Breast epithelium (tissue), 4 donors: Measurements from ENCODE around the gene DUS1L. TPM values are rescaled to one million over a fixed set of nuclear protein-coding genes. Genes with fewer than 3 reads are reported as not detected.

Source experiments
- DNase-seq, 2 donors: peaks; one replicate each; pipeline ENCODE4 v3.0.0-alpha.2; 2019; ENCODE audit warnings: low spot score in 2 of 2
- H3K27ac ChIP-seq, 2 donors: fragments of 200-600 bp; sonication (generic) in 1 of 2; one replicate each; pipeline ENCODE4 v1.5.1; 2016 to 2019; ENCODE audit warnings: mild to moderate bottlenecking in 1 of 2
- H3K27me3 ChIP-seq, 2 donors: fragments of 200-600 bp; sonication (generic) in 1 of 2; one replicate each; pipeline versions ENCODE4 v1.5.1 to v1.6.0; 2017 to 2019; ENCODE audit warnings: control low read depth in 1 of 2, mild to moderate bottlenecking in 1 of 2
- H3K36me3 ChIP-seq: fragments of 200-600 bp; one replicate; pipeline ENCODE4 v1.5.1; 2019
- H3K4me1 ChIP-seq, 2 donors: fragments of 200-600 bp; sonication (generic); one replicate each; pipeline ENCODE4 v1.5.1; 2016 to 2019; ENCODE audit warnings: control low read depth in 1 of 2
- H3K4me3 ChIP-seq, 3 donors: fragments of 200-600 bp; sonication (generic); 1 replicate in 2 of 3; 2 replicates in 1 of 3; pipeline ENCODE4 v1.5.1; 2016 to 2019; ENCODE audit warnings: mild to moderate bottlenecking in 3 of 3, moderate library complexity in 2 of 3
- H3K9me3 ChIP-seq, 2 donors: fragments of 200-600 bp; sonication (generic) in 1 of 2; one replicate each; pipeline ENCODE4 v1.5.1; 2016 to 2019; ENCODE audit warnings: control low read depth in 1 of 2
- POLR2A ChIP-seq: fragments of 450-650 bp; IDR thresholded peaks from one replicate; pipeline ENCODE4 v1.6.1; 2016; ENCODE audit warnings: antibody characterized with exemption, mild to moderate bottlenecking, moderate library complexity
- POLR2AphosphoS5 ChIP-seq, 3 donors: sonication (generic); formaldehyde crosslinking; IDR thresholded peaks; one replicate each; pipeline ENCODE4 v1.6.1; 2017; ENCODE audit warnings: antibody characterized with exemption in 3 of 3
- intact Hi-C: fragments of 100-400 bp; cut with DNase I; formaldehyde crosslinking; loops from one replicate; pipeline ENCODE4 v1.15.1; 2023; ENCODE audit warnings: low total_unique reads
- total RNA-seq, 3 donors: library from RNA; depleted of rRNA; stranded (reverse); fragments of >200 nt; gene quantifications; one replicate each; pipeline ENCODE4 v1.1.0, GENCODE V29; 2016
- TF ChIP-seq, protein P1 (sequence below), 3 donors: fragments of 450-650 bp; IDR thresholded peaks; one replicate each; pipeline ENCODE4 v1.5.1; 2016 to 2017; ENCODE audit warnings: antibody characterized with exemption in 3 of 3, mild to moderate bottlenecking in 3 of 3, moderate library complexity in 3 of 3

DUS1L gene
- total RNA-seq, 3 donors from 2014 or later, result 55.0 to 96.4 (median 82.0) TPM

DNA sequence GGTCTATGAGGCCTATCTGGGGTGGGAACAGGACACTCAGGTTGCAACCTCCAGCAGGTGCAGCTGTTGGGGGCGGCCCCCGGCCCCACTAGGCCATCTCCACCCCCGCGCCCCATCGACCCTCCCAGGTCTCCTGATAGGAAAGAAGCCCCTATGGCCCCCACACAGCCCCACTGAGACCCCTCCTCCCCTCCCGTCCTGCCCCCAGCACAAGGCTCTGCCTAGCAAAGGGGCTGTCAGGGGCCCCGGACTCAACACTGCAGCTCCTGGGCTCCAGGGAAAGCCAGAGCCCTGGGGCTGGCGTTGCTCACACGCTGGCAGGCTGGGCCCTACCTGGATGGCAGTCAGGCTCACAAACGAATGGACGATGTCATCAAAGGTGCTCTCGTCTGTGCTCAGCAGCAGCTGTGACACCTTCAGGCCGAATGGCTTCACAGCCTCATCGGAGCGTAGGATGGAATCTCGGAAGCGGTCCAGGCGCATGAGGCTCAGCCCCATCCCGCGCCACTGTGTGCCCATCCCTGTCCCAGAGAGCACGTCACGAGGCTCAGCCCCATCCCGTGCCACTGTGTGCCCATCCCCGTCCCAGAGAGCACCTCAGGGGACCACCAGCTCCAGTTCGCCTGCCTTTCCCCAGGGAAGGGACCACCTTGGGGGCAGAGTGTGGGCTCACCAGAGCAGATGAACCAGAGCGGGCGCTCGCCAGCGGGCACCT, 25.1 kb upstream of the DUS1L start:
- peaks cover 38% of the 10 kb centered on the region for H3K36me3 ChIP-seq
- no peak for DNase-seq
- H3K4me3 ChIP-seq, result no peak overlapping the region
- no peaks in the 10 kb centered on the region for H3K9me3 ChIP-seq
- no peak overlapping the region for H3K27ac ChIP-seq
- TF ChIP-seq POLR2AphosphoS5 (IDR thresholded peaks at IDR 0.05) (peak in 1 of 3 donors; percentile 2), POLR2A (no peak)
- TF ChIP-seq, protein P1, sequence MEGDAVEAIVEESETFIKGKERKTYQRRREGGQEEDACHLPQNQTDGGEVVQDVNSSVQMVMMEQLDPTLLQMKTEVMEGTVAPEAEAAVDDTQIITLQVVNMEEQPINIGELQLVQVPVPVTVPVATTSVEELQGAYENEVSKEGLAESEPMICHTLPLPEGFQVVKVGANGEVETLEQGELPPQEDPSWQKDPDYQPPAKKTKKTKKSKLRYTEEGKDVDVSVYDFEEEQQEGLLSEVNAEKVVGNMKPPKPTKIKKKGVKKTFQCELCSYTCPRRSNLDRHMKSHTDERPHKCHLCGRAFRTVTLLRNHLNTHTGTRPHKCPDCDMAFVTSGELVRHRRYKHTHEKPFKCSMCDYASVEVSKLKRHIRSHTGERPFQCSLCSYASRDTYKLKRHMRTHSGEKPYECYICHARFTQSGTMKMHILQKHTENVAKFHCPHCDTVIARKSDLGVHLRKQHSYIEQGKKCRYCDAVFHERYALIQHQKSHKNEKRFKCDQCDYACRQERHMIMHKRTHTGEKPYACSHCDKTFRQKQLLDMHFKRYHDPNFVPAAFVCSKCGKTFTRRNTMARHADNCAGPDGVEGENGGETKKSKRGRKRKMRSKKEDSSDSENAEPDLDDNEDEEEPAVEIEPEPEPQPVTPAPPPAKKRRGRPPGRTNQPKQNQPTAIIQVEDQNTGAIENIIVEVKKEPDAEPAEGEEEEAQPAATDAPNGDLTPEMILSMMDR (IDR thresholded peaks at IDR 0.05), result no peak
- intact Hi-C loops, result no loop called here
- H3K4me1 ChIP-seq, result no peaks in the 10 kb centered on the region
- H3K27me3 ChIP-seq, result no peaks in the 10 kb centered on the region

DNA sequence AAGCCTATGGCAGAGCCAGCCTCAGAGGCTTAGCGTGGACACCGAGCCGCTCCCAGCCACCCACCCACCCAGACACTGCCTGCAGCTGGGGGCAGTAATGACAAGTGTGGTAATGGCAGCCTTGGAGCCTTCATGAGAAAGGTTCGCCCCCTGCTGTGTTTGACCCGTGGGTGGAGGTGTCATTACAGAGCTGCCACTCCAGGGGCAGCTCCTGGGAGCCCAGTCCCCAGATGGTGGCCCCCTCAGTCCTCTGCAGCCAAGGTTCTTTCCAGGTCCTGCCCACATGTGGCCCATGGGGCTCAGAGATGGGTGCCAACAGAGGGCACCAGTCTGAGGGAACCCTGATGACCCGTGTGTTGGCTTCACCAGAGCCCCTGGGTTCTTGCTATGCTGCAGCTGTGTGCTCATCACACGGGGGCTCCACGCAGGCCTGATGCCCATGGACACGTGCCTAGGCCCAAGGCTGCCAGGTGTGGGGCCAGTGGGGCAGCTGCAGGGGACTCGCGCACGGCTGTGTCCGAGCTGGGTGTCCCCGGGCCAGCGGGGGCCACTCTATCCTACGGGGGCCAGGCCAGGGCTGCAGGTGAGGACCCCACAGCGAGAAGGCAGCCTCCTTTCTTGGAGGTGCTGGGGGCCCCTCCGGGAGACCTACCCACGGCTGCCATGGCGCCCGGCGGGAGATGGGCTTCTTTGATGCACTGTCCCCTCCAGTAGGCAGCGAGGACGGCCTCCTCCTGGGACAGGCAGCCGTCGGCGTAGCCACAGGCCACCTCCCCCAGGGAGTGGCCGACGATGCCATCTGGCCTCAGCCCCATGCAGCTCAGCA, 24.3 kb upstream of the DUS1L start:
- TF ChIP-seq, protein P1 (IDR thresholded peaks at IDR 0.05), result no peak
- TF ChIP-seq POLR2AphosphoS5 (IDR thresholded peaks at IDR 0.05) (no peak), POLR2A (no peak)
- Histone ChIP-seq H3K36me3 (peaks cover 43% of the 10 kb centered on the region), H3K27me3 (no peaks in the 10 kb centered on the region), H3K9me3 (no peaks in the 10 kb centered on the region), H3K27ac (no peak overlapping the region), H3K4me3 (no peak overlapping the region), H3K4me1 (no peaks in the 10 kb centered on the region)
- no peak for DNase-seq
- intact Hi-C loops, result loop anchor here (10.0 kb wide), 1 partner anchor 55 kb away; the partner anchor contains the start of genes DCXR and RAC3

DNA sequence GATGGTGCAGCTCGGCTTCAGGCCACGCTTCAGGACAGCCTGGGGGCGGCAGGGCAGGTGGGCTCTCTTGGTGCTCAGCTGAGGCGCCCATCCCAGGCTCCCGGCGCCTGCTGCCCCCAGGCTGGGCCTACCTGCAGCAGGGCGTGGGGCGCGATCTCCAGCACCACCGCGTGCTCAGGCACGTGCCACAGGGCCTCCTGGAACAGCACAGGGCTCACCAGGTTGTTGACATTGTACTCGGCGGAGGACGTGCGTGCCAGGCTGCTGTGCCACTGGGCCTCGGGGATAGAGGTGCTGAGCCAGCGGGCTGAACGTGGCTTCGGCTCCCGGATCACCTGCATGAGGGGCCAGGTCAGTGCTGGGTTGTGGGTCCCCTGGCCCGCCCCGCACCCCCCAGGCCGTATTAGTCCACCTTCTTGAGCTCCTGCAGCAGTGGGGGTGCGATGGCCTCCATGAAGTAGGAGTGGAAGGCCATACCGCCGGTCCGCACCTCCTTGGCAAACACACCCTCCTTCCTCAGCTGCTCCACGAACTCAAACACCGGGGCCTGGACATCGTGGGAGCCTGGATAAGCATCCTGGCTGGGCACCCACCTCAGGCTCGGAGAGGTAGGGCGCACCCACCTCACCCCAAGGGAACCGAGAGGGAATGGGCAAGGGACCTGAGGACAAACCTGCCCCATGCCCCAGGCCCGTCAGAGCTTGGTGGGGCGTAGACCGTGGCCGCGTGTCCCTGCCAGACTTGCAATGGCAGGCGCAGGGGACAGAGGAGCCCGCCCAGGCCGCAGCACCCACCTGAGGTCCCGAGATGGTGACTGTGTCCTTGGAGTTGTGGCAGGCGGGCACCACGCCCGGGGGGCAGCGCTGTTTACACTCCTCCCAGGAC, 23.5 kb upstream of the DUS1L start:
- intact Hi-C loops, result loop anchor here (10.0 kb wide), 1 partner anchor 54 kb away; the partner anchor contains the start of genes DCXR and RAC3
- TF ChIP-seq, protein P1 (IDR thresholded peaks at IDR 0.05), result no peak
- TF ChIP-seq POLR2AphosphoS5 (IDR thresholded peaks at IDR 0.05) (no peak), POLR2A (no peak)
- H3K9me3 ChIP-seq, result no peaks in the 10 kb centered on the region
- no peaks in the 10 kb centered on the region for H3K27me3 ChIP-seq
- H3K27ac ChIP-seq, result no peak overlapping the region
- H3K36me3 ChIP-seq, result peaks cover 51% of the 10 kb centered on the region
- H3K4me1 ChIP-seq, result no peaks in the 10 kb centered on the region
- DNase-seq, result no peak
- H3K4me3 ChIP-seq, result no peak overlapping the region

DNA sequence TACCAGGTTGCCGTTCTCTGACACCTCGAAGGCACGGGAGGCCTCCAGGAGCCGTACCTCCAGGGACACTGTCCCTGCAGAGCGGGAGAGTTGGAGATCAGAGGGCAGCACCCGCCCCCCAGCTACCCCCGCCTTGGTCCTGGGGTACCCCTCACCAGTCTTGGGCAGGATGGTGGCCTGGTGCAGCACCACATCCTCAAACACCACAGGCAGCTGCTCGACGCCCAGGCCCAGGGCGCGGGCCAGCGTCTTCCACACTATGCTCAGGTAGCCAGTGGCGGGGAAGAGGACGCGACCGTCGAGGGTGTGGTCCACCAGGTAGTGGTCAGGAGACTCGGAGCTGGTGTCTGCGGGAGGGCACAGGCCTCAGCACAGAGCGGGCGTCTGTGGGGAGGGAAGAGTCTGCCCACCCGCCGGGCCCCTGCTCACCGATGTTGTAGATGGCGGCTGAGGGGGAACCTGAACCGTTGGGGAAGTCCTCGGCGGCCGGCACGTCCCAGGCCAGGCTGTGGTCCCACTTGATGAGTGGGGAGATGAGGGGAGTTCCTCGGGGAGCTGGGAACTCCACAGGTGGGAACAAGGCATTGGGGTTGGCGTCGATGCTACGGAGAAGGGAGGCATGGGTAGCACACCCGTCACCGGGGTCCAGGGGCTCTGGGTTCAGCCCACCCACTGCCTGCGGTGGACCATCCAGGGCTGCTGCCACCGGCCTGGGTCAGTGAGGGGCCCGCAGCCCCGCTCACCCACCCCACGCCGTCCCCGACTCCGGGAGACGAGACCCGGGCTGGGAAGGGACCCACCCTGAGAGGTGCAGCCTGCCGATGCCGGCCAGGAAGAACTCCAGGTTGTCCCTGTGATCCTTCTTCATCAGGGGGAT, 22.6 kb upstream of the DUS1L start:
- H3K27me3 ChIP-seq, result no peaks in the 10 kb centered on the region
- H3K9me3 ChIP-seq, result no peaks in the 10 kb centered on the region
- TF ChIP-seq, protein P1 (IDR thresholded peaks at IDR 0.05), result no peak
- peak in 1 of 3 donors; percentile 2 for TF ChIP-seq POLR2AphosphoS5 (IDR thresholded peaks at IDR 0.05)
- TF ChIP-seq POLR2A, result no peak
- no peak overlapping the region for H3K27ac ChIP-seq
- H3K36me3 ChIP-seq, result peaks cover 51% of the 10 kb centered on the region
- DNase-seq, result no peak
- H3K4me1 ChIP-seq, result no peaks in the 10 kb centered on the region
- intact Hi-C loops, result loop anchor here (10.0 kb wide), 1 partner anchor 53 kb away; the partner anchor contains the start of genes DCXR and RAC3
- H3K4me3 ChIP-seq, result no peak overlapping the region
